Heart left ventricle (tissue), 13 donors: ENCODE results near the gene RINL.

Experiments
- POLR2A ChIP-seq, 2 donors: fragments of 450-650 bp; IDR thresholded peaks; one replicate each; pipeline ENCODE4 v1.6.1; 2017; ENCODE audit warnings: antibody characterized with exemption in 2 of 2, mild to moderate bottlenecking in 2 of 2, moderate library complexity in 2 of 2
- TF ChIP-seq, protein P1 (sequence below), 12 donors: fragments of 200-600 bp; sonication (generic) in 4 of 12; IDR thresholded peaks; one replicate each; pipeline versions ENCODE4 v1.5.0 to v1.8.0; 2018 to 2022; ENCODE audit warnings: antibody characterized with exemption in 12 of 12, mild to moderate bottlenecking in 5 of 12
- donor health status: ischemic (EF 13 %, LVEDD 7.1; RV severe dilation, severe dysfunction).
- donor health status: DM: no; HTN: yes; CAD: no.
- donor health status: DM: no; HTN: no; CAD: no.
- donor health status: ischemic (EF 25% LVEDD 6.9; RV normal size, moderate dysfunction).
- donor health status: ischemic (EF 25% LVEDD 5.7; RV mildly dilated, moderate dysfunction).
- donor health status: ischemic (EF 35%, LVEDD 5.7; RV mildly dilated, moderate dysfunction).
- donor health status: nonischemic (EF 11% LVEDD 7.7; RV severe dilation, severe dysfunction).
- donor health status: DM: yes; HTN: yes; CAD: no.
- donor health status: PGD.
- donor health status: ischemic (EF 29% LVEDD 5.4; RV normal size, mild dysfunction).
- donor health status: nonischemic (EF 23%, LVEDD 6.1; RV moderate dilation, normal function).

GRCh38 chr19:38883286-38883685, 5.2 kb upstream of the RINL start:
- no peak for TF ChIP-seq POLR2A (IDR thresholded peaks at IDR 0.05)
- TF ChIP-seq, protein P1, sequence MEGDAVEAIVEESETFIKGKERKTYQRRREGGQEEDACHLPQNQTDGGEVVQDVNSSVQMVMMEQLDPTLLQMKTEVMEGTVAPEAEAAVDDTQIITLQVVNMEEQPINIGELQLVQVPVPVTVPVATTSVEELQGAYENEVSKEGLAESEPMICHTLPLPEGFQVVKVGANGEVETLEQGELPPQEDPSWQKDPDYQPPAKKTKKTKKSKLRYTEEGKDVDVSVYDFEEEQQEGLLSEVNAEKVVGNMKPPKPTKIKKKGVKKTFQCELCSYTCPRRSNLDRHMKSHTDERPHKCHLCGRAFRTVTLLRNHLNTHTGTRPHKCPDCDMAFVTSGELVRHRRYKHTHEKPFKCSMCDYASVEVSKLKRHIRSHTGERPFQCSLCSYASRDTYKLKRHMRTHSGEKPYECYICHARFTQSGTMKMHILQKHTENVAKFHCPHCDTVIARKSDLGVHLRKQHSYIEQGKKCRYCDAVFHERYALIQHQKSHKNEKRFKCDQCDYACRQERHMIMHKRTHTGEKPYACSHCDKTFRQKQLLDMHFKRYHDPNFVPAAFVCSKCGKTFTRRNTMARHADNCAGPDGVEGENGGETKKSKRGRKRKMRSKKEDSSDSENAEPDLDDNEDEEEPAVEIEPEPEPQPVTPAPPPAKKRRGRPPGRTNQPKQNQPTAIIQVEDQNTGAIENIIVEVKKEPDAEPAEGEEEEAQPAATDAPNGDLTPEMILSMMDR (IDR thresholded peaks at IDR 0.05), result no peak
